HG02840 (cell line): ENCODE results near the gene ARHGEF2.

Experiments used
- ATAC-seq: cut with Tn5 transposase; IDR thresholded peaks from one replicate; pipeline ENCODE4 v1.9.1; 2021; ENCODE audit warnings: mild to moderate bottlenecking, moderate library complexity, moderate number of reproducible peaks; ENCODE audit not compliant: unreplicated experiment, low FRiP score

Gene ARHGEF2

GRCh38 chr1:155973723-155974122, 4.6 kb downstream of the ARHGEF2 start:
- no peak for ATAC-seq

DNA sequence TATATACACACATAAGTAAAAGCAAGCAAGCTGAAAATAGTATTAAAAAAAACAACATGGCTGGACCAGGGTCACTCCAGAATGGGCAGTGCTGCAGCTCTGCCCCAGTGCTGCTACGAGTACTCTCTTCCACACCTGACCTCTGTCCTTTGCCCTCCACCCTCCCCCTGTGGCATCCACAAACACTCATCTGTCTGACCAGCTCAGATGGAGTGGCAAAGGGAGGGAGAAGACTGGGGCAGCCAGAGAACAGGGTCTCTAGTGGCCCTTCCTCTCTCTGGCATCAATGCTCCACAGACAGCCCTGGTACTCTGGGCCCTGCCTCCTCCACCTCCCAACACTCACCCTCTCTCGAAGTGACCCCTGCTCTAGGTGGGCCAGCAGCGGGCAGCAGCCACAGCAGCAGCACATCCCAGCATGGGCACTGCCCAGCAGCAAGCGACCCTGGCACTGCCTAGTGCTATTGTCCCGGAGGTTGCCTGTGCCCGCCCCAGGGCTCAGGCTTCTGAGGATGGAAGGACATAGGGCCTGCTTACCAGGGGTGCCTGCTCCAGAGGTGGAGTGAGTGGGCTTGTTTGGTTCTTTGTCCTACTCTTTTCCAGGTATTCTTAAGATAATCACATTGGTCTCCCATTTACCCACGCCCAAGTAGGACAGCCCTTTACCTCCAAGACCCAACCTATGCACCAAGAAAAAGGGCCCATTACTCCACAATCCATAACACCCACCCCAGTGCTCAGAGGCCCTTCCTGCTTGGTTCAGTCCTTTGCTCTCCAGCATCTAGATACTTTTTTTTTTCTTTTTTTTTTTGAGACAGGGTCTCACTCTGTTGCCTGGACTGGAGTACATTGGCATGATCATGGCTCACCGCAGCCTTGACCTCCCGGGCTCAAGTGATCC, 6.2 kb downstream of the ARHGEF2 start:
- ATAC-seq = no peak

DNA sequence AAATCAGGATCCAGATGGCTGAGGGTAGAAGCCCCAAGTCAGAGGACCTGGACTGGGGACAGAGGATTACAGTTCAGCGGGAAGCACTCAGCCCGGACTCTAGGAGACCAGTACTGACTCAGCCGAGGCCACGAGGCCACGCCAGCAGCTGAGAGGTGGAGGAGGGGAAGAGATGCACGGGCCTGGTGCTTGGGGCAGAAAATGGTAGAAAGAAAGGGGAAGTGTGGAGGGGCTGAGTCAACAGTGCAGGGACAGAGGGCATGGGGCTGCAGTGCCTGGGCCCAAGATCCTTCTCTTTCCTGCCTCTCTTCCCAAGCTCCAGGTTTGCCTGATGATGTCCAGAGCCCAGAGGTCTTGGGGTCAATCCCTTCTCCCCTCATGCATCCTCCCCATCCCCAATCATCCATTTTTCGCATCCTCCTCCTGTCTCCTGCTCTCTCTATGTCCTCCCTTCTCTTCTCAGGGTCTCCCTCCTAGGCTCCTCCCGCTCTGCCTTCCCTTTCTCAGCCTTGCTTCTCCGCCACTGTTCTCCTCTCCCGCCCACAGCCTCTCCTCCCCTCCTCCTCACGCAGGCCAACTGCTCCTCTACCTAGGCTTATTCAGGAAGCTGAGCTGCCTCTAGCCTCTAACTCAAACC, 7.7 kb downstream of the ARHGEF2 start:
- ATAC-seq = no peak

- no peak for ATAC-seq
Measured at GRCh38 chr1:155969377-155969791, 9.0 kb downstream of the ARHGEF2 start.

DNA sequence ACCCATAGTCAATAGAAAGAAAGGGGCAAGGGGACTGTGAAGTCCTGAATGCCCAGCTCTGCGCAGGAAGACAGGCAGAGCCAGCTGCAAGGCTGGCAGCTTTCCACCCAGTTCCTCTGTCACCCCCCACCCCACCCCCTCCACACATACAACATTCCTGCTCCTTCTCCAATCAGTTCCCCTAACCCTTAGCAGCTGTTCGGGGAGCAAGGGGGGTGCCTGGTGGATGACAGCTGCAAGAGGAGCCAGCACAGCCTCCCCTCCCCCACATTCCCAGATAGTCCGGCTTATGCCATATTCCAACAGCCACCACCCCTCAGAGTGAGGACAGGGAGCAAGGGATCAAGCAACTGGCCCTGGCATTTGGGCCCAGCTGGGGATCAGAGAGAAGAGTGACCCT, 9.7 kb downstream of the ARHGEF2 start:
- no peak for ATAC-seq

- no peak for ATAC-seq
Measured at GRCh38 chr1:155968051-155968400, 10.3 kb downstream of the ARHGEF2 start.

DNA sequence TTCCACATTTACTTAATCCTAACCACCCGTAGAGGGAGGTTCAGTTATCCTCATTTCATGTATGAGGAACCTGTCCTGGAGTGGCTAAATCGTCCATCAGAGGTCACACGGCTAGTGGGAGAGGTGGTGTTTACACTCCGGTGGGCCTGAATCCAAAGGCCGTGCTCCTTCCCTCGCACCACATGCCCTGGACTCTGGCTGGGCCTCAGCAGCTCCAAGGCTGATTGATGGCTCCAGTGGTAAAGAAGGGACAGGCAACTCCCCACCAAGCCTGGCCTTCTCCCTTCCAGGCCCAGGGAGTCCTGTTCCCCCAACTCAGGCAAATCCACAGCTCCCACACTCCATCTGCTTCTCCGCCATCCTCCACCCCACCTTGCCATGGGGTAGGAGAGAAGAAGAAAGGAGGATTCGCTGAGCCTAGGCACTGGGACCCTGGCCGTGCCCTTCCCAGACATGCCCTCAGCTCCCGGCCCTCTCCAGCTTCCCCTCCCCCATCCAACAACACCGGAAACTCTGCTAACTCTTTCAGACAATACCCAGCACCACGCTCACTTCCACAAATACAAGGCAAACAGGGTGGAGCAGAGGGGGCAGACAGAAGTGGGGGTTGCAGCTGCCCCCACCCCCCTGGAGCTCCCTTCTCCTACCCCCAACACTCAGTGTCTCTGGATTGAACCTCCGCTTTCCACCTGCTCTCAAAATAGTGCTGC, 10.9 kb downstream of the ARHGEF2 start:
- no peak for ATAC-seq

- ATAC-seq = no peak
Measured at GRCh38 chr1:155966750-155967149, 11.6 kb downstream of the ARHGEF2 start.

DNA sequence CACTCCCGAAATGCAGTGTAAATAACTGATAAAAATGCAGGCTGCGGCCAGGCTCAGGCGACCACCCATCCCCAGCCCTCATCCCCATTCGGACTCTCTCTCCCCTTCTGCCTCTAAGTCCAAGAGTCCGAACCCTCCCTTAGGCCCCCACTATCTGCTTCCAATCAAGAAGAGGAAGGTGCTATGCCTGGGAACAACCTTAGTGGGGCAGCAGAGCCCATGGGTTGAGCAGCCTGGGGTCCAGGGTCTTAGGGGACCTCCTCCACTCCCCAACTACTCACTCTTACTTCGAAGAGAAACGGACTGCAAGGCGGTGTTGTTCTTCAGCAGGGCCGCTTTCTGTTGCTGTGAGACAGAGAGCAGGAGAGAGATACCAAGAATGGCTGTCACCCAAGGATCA, 12.2 kb downstream of the ARHGEF2 start:
- ATAC-seq = no peak

GRCh38 chr1:155964193-155964592, 14.2 kb downstream of the ARHGEF2 start:
- no peak for ATAC-seq

GRCh38 chr1:155962599-155963211, 15.6 kb downstream of the ARHGEF2 start:
- ATAC-seq = no peak

GRCh38 chr1:155961937-155962336, 16.4 kb downstream of the ARHGEF2 start:
- ATAC-seq = no peak

- ATAC-seq = no peak
Measured at GRCh38 chr1:155960081-155960745, 18.1 kb downstream of the ARHGEF2 start.

GRCh38 chr1:155957411-155957915, 20.9 kb downstream of the ARHGEF2 start:
- ATAC-seq = no peak

GRCh38 chr1:155954645-155955044, 23.7 kb downstream of the ARHGEF2 start:
- ATAC-seq = no peak

DNA sequence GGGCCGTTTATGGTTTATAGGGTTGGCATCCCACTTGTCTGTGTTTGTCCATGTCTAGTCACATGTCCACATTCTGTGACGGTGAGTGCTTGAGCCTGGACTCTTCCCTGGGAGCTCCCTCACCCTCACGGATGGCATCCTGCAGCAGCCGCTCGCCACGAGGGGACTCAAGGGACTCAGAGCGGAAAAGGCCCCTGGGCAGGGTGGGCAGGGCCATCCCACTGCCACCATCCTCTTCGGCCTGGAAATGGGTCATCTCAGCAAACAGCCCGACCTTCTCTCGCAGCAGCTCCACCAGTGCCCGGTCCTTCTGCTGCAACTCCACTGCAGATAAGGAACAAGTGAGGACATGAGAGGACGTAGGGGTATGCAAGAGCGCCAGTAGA, 25.8 kb downstream of the ARHGEF2 start:
- ATAC-seq = no peak

DNA sequence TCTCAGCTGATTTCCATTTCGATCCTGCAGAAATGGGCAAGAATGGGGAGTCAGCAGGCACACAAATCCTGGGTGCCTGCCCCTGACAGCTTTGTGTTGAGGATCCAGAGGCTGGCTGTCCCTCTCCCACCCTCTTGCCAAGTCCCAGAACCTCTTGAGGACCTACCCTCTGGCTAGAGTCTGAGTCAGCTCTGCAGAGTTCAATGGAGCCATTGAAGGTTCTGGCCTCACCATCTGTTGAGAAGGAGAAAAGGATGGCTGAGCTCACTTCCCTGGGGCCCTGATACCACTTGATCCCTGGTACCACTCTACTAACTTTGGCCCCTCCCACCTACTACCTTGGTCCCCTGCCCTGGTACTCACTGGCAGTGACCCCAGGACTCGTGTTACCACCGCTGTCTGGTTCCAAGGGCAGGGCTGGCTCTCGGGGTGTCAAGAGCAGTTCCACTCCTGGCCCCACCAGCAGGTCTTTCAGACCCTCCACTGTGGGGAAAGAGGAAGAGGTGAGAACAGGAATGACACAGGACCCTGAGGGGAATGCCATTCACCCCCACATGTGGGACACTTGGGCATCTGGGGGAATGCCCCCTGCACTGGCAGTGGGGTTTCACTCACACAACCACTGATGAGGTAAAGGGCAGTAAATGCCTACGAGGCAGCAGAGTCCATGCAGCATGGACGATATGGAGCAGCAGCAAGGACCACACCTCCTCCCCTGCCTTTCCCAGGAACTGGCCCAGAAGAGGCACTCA, 26.4 kb downstream of the ARHGEF2 start:
- no peak for ATAC-seq

DNA sequence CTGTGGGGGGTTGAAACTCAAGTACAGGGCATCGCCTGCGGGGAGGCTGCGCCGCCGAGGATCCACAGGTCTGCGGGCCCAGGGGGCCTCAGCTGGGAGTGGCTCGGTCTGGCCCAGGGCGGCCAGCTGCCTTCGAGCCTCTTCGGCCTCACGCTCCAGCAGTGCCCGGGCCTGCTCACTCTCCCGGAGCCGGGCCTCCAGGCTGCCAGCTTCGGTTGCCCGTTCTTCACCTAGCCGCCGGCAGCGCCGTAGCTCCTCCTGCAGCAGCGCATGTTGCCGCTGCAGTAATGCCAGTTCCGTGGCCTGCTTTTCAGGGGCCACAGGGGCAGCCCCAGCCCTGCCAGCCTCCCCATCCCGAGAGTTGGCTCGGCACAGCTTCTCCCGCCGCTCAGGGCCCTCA, 27.5 kb downstream of the ARHGEF2 start:
- ATAC-seq = no peak

DNA sequence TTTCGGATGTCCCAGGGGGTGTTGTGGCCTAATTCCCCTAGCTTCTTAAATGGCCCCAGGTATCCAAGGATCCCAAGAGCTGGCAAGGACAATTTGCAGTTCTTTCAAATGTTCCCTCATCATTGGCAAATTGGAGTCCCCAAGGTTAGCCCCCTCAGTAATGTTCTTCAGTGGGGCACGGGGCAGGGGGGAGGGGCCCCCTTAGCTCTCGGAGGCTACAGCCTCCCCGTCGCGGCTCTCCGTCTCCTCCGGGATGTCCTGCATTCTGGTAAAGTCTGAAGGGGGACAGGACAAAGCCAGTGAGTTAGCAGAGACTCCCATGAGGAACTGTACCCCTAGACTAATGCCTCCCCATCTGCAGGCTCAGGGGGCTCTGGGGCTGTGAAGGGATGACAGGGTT, 30.6 kb downstream of the ARHGEF2 start:
- ATAC-seq = no peak

GRCh38 chr1:155947292-155947691, 31.1 kb downstream of the ARHGEF2 start:
- no peak for ATAC-seq
